Dendritic cell treated with granulocyte-macrophage colony-stimulating factor and Interleukin-4, amounts not matched to agents 40 ng/mL and 50 ng/mL, for 4 days (primary cell): ENCODE results near the gene LENG9.
A peak's percentile ranks its signal among the peaks of the same experiment; 100 is the strongest.

Experiments used
- H3K27ac Mint-ChIP-seq: one replicate; pipeline ENCODE4 v1.8.0; 2022; ENCODE audit warnings: mild to moderate bottlenecking, mixed read lengths
- H3K27me3 Mint-ChIP-seq: one replicate; pipeline ENCODE4 v1.8.0; 2022; ENCODE audit warnings: mild to moderate bottlenecking, mixed read lengths
- H3K36me3 Mint-ChIP-seq: one replicate; pipeline ENCODE4 v1.8.0; 2022; ENCODE audit warnings: low read depth, mixed read lengths
- H3K4me1 Mint-ChIP-seq: one replicate; pipeline ENCODE4 v1.8.0; 2022; ENCODE audit warnings: low read depth, mixed read lengths
- H3K4me3 Mint-ChIP-seq: one replicate; pipeline ENCODE4 v1.8.0; 2022; ENCODE audit warnings: mild to moderate bottlenecking, moderate library complexity, mixed read lengths
- H3K9me3 Mint-ChIP-seq: one replicate; pipeline ENCODE4 v1.8.0; 2022; ENCODE audit warnings: mixed read lengths
- intact Hi-C: fragments of 100-400 bp; cut with micrococcal nuclease; formaldehyde crosslinking; loops from one replicate; pipeline ENCODE4 v1.15.0; 2022

Gene LENG9

DNA sequence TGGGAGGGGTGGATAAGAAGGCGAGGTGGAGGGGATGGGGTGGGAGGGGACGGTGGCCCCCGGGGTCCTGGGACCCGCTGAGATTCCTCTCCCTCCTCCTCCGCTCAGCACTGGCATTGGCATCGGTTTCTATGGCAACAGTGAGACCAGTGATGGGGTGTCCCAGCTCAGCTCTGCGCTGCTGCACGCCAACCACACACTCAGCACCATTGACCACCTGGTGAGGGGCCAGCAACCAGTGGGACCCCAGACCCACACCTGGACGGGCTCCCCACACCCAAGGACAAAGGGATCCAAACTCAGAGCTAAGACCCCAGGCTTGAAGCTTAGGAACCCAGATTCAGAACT, 42.4 kb downstream of the LENG9 start:
- H3K4me3 Mint-ChIP-seq, result no peak overlapping the region
- H3K36me3 Mint-ChIP-seq, result no peaks in the 10 kb centered on the region
- intact Hi-C loops, result no loop called here
- H3K27ac Mint-ChIP-seq, result no peak overlapping the region
- H3K27me3 Mint-ChIP-seq, result peaks cover 85% of the 10 kb centered on the region
- H3K4me1 Mint-ChIP-seq, result peaks cover 24% of the 10 kb centered on the region
- no peaks in the 10 kb centered on the region for H3K9me3 Mint-ChIP-seq

DNA sequence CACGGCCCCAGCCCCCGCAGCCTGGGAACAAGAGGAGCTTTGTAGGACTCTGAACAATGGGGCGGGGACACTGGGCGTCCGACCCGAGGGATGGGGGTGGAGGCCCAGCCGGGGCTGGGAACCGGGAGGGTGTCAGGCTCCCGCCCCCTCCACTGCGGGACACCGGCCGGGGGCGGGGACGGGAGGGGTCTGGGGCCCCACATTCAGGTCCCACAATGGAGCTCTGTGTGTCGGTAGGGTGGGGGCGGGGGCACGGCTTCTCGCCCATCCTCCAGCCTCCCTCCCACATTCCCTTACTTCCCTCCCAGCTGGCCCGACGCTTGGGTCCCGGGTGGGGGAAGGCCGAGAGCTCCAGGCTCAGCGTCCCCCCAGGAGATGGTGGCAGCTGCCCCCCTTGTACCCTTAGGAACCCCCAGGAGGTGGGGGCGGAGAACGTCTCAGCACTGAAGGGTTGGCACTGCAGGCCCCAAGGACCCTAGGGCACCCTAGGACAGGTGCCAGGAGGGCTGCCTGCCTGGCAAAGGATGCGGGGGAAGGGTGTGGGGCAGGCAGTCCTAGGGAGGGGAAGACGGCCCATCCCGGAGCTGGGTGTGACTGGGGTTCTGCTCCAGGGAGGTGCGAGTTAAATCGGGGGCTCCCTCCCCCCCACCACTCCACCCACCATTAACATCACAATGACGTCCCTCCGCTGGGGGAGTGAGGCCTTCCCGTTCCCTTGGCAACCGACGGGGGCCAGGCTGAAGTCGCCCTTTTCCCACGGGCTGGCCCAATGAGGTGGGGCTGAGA, 43.0 kb downstream of the LENG9 start:
- Mint-ChIP-seq H3K4me3 (no peak overlapping the region), H3K27ac (no peak overlapping the region), H3K27me3 (peaks cover 85% of the 10 kb centered on the region), H3K36me3 (no peaks in the 10 kb centered on the region), H3K9me3 (no peaks in the 10 kb centered on the region), H3K4me1 (peaks cover 24% of the 10 kb centered on the region)
- intact Hi-C loops, result no loop called here

DNA sequence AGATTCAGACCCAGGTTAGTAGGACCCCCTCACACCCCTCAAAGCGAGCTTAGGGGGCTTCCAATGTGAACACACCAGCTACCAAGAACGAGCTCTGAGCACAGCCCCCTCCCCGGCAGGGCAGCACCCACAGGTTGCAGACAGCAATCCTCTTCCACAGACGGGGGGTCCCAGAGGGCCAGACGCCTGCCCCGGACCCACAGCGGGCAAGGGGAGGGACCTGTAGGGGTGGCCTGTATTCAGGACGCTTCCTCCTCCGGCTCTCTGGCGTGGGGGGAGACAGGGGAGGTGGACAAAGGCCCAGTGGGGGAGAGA, 43.6 kb downstream of the LENG9 start:
- no peak overlapping the region for H3K27ac Mint-ChIP-seq
- H3K36me3 Mint-ChIP-seq, result no peaks in the 10 kb centered on the region
- no peaks in the 10 kb centered on the region for H3K9me3 Mint-ChIP-seq
- peaks cover 82% of the 10 kb centered on the region for H3K27me3 Mint-ChIP-seq
- no peak overlapping the region for H3K4me3 Mint-ChIP-seq
- H3K4me1 Mint-ChIP-seq, result peaks cover 20% of the 10 kb centered on the region
- intact Hi-C loops, result no loop called here

DNA sequence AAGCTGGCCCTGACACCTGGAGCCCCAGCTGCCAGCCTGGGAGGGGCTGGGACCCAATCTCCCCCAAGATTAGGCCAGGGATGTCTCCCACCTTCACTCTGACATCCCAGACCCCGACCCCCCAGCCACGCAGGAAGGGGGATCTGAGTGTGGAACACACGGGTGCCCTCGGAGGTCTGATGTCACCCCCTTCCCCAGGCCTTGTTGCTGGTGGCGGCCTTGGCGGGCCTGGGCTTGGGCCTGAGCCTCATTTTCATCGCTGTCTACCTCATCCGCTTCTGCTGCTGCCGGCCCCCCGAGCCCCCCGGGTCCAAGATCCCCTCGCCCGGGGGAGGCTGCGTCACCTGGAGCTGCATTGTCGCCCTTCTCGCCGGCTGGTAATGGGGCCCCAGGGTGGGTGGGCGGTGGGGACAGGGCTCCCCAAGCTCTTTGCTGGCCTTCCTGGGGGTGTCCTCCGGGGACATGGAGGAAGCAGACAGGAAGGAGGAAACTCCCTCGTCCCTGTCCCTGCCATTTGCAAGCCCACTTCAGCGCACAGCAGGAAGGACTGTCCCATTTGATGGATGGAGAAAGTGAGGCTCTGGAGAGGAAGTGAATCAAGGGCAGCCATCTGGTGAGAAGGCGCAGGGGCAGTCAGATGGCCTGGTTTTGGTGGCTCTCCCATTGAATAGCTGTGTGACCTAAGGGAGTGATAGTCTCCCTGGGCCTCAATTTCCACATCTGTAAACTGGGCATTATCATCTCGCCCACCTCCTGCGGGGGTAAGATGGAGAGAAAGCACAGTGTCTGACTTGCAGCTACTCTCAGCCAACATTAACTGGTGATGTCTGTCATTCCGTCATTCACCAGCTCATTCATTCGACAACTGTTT, 44.4 kb downstream of the LENG9 start:
- intact Hi-C loops, result no loop called here
- Mint-ChIP-seq H3K36me3 (no peaks in the 10 kb centered on the region), H3K27me3 (peaks cover 82% of the 10 kb centered on the region), H3K4me1 (peaks cover 18% of the 10 kb centered on the region), H3K9me3 (peaks cover 3% of the 10 kb centered on the region), H3K4me3 (no peak overlapping the region), H3K27ac (no peak overlapping the region)

DNA sequence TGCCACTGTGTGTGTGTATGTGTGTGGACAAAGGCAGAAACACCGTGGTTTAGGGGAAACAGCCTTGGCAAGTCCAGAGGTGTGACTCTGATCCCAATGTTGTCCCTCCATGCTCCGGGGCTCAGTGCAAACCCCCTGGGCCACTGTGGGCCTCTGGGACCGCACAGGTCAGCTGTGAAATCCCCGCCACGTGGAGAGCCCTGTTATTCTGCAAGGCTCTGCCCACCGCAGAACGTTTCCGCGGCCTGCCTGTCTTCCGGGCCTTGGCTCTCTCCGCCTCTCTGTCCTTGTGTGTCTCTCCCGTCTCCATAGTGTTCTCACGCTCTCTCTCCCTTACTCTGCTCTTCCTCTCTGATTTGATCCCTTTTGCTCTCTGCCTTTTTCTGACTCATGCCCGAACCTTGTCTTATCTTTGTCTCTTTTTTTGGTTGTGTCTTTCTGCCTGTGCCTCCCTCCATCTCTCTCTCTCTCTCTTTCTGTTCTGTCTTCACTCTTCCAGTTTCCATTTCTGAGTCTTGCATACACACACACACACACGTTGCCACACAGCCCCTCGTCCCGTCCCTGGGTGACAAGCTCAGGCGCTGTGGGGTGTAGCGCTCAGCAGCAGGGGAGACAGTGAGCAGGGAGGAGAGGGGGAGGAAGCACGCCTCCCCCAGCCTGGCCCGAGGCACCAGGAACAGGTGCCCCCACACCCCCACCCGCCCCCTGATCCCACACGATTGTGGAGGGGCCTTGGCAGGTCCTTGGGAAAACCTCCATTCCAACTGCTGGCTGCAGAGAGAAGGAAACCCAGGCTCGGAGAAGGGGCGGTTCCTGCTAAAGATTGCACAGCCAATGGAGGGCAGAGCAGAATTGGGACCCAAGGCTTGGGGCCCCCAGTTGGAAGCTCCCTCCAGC, 45.3 kb downstream of the LENG9 start:
- peaks cover 82% of the 10 kb centered on the region for H3K27me3 Mint-ChIP-seq
- peaks cover 12% of the 10 kb centered on the region for H3K9me3 Mint-ChIP-seq
- H3K4me3 Mint-ChIP-seq, result no peak overlapping the region
- H3K36me3 Mint-ChIP-seq, result no peaks in the 10 kb centered on the region
- H3K4me1 Mint-ChIP-seq, result peaks cover 18% of the 10 kb centered on the region
- H3K27ac Mint-ChIP-seq, result peak overlapping the region; percentile 0
- intact Hi-C loops, result no loop called here

DNA sequence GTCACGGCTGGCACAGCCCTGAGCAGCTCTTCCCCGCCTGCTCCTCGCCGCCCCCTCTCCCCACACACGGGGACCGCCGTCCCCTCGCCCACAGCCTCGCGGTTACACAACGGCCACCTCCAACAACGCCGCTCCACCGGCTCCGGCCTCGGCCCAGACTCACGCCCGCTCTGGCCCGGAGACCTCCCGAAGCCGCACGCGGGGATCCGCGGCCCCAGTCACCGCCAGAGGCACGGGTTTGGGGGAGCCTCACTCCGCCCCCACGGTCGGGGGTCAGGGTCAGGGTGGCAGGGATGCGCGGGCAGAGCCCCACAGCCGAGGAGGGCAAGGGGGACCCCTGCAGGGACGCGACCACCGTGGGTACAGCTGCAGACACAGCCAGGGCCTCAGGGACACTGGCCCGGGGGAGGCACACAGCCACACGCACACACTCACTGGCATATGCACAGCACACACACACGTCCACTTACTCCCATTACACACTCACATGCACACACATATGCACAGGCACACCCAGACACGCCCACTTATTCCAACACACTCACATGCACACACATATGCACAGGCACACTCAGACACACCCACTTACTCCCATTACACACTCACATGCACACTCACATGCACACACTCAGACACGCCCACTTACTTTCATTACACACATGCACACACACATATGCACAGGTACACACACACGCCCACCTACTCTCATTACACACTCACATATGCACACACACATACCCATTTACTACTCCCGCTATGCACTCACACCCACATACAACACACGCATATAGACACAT, 46.7 kb downstream of the LENG9 start:
- Mint-ChIP-seq H3K36me3 (no peaks in the 10 kb centered on the region), H3K27ac (no peak overlapping the region), H3K4me1 (peaks cover 18% of the 10 kb centered on the region), H3K9me3 (peaks cover 15% of the 10 kb centered on the region), H3K27me3 (peaks cover 79% of the 10 kb centered on the region), H3K4me3 (no peak overlapping the region)
- intact Hi-C loops, result no loop called here

DNA sequence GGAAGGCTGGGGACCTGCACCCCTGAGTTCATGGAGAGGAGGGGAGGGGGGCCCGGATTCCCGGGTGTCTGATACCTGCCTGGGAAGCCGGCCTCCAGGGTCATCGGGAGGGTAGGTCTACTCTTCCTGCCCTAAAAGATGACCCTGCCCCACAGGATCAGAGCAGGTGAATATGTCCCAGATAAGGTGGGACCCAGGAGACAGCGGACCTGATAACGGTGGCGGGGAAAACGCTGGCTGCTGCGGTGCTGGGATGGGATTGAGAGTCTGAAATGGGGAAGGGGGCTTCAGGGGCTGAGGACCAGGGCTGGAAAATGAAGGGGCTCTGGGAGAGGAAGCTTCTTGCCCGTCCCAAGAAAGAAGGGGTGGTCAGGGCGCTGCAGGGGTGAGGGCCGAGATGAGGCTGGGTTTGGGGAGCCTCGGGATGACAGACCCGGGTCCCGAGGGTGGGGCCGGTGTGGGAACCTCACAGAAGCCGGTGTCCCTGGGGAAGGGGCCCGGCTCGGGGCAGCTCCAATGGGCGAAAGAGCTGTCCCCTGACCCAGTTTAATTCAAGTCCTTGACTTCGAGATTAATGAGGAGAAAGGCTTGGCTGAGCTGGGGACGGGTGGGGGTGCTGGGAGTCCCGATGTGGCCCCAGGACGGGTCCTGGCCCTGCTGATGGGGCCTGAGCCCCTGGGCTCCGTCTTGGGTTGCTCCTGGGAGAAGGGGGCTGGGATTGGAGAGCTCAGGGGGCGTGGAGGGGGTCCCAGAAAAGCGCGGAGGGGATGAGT, 47.5 kb downstream of the LENG9 start:
- intact Hi-C loops, result no loop called here
- Mint-ChIP-seq H3K9me3 (peaks cover 15% of the 10 kb centered on the region), H3K4me1 (peaks cover 18% of the 10 kb centered on the region), H3K4me3 (no peak overlapping the region), H3K27me3 (peaks cover 82% of the 10 kb centered on the region), H3K36me3 (no peaks in the 10 kb centered on the region), H3K27ac (no peak overlapping the region)

DNA sequence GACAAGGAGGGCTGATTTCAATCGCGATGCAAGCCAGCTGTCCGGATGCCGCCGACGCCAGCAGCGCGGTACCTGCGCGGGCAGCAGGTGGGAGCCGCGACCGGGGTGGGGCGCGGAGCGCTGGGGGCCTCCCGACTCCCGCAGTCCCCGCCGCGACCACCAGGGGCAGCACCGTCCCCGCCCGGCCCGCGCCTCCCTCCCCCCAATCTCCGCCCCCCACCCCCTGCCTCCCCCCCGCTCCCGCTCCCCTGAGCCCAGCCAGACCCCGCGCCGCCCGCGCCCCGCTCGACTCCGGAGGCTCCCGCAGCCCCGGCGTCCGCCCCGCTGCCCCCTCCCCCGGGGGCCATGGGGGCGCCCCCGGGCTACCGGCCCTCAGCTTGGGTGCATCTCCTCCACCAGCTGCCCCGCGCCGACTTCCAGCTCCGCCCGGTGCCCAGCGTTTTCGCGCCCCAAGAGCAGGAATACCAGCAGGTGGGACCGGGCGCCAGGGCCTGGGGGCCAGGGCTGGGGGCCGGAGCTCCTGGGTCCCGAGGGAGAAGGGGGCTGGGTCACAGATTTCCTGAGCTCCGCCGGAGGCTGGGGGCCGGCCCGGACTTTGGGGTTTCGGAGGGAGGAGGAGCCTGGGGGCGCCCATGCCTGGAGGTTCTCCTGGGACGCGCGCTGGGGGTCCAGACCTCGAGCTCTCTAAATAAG, 48.2 kb downstream of the LENG9 start, which contains the start of gene TTYH1:
TSS of gene TTYH1 (plus strand) at position 257 of the 693 bp plus-strand sequence. CDS start at position 346, 89 bp downstream.
- Mint-ChIP-seq H3K4me1 (peaks cover 18% of the 10 kb centered on the region), H3K4me3 (no peak within 1 kb of the TSS), H3K9me3 (peaks cover 15% of the 10 kb centered on the region), H3K36me3 (no peaks in the 10 kb centered on the region), H3K27me3 (peaks cover 86% of the 10 kb centered on the region), H3K27ac (no peak within 1 kb of the TSS)
- intact Hi-C loops, result no loop called here

DNA sequence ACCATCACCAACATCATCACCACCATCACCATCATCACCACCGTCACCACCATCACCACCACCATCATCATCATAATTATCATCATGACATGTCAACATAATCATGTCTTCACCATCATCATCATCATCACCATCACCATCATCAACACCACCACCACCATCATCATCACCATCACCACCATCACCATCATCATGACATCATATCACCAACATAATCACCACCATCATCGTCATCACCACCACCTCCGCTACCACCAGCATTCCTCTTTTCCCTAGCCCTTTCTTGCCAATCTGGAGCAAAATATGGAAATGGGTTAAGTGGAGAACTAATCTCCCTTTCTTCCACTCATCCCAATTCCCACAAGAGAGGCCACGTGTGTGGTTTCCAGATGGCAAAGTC, 49.4 kb downstream of the LENG9 start:
- H3K36me3 Mint-ChIP-seq, result no peaks in the 10 kb centered on the region
- H3K4me1 Mint-ChIP-seq, result peaks cover 18% of the 10 kb centered on the region
- no peak overlapping the region for H3K27ac Mint-ChIP-seq
- peaks cover 87% of the 10 kb centered on the region for H3K27me3 Mint-ChIP-seq
- no peak overlapping the region for H3K4me3 Mint-ChIP-seq
- intact Hi-C loops, result no loop called here
- H3K9me3 Mint-ChIP-seq, result peaks cover 15% of the 10 kb centered on the region

DNA sequence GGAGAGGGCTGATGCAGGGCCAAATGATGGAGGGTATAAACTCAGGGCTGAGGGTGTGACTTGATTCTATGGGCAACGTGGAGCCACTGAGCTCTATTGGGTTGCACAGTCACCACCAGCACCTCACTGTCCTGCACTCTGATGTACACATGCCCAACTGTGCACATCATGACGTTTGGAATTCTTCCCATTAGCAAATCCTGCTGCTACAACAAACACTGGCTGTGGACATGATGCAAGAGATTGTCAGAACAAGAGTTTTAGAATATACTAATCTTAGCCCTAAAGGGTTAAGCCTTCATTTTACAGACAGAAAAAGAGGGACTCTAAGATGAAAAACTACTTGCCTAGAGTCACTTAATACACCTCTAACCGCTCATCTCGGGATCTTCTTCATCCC, 50.7 kb downstream of the LENG9 start:
- Mint-ChIP-seq H3K4me3 (no peak overlapping the region), H3K4me1 (peaks cover 11% of the 10 kb centered on the region), H3K27ac (no peak overlapping the region), H3K36me3 (no peaks in the 10 kb centered on the region), H3K9me3 (peaks cover 23% of the 10 kb centered on the region), H3K27me3 (peaks cover 81% of the 10 kb centered on the region)
- intact Hi-C loops, result no loop called here
